GM21576 (cell line): ENCODE data around the gene TSSK3.
"Not testable (repeated sequence)": the region's sequence is repeated elsewhere in the genome, so short reads cannot be mapped to it uniquely, and the experiment has no call there.

ENCODE experiments used
- ATAC-seq: cut with Tn5 transposase; IDR thresholded peaks from one replicate; pipeline ENCODE4 v1.9.1; 2021; ENCODE audit warnings: mild to moderate bottlenecking, moderate library complexity; ENCODE audit not compliant: unreplicated experiment

TSSK3 gene

GRCh38 chr1:32396524-32396923, 34.2 kb downstream of the TSSK3 start:
- not testable (repeated sequence) for ATAC-seq

GRCh38 chr1:32398401-32398800, 36.1 kb downstream of the TSSK3 start:
- no peak for ATAC-seq

- no peak for ATAC-seq
Measured at GRCh38 chr1:32399843-32400242, 37.5 kb downstream of the TSSK3 start.

- no peak for ATAC-seq
Measured at GRCh38 chr1:32400876-32401631, 38.7 kb downstream of the TSSK3 start.

GRCh38 chr1:32404946-32405345, 42.6 kb downstream of the TSSK3 start:
- no peak for ATAC-seq

- no peak for ATAC-seq
Measured at GRCh38 chr1:32405672-32406467, 43.5 kb downstream of the TSSK3 start.

GRCh38 chr1:32406629-32407111, 44.3 kb downstream of the TSSK3 start:
- ATAC-seq = no peak

- no peak for ATAC-seq
Measured at GRCh38 chr1:32411261-32411660, 48.9 kb downstream of the TSSK3 start.

- no peak for ATAC-seq
Measured at GRCh38 chr1:32413507-32414185, 51.3 kb downstream of the TSSK3 start.
